Activated T-cell treated with anti-CD3 and anti-CD28 coated beads for 4 hours (primary cell): ENCODE results near the gene KCNQ1.

Source experiments
- DNase-seq: peaks from one replicate; pipeline ENCODE4 v3.0.0-alpha.2; 2020

KCNQ1 gene

DNA sequence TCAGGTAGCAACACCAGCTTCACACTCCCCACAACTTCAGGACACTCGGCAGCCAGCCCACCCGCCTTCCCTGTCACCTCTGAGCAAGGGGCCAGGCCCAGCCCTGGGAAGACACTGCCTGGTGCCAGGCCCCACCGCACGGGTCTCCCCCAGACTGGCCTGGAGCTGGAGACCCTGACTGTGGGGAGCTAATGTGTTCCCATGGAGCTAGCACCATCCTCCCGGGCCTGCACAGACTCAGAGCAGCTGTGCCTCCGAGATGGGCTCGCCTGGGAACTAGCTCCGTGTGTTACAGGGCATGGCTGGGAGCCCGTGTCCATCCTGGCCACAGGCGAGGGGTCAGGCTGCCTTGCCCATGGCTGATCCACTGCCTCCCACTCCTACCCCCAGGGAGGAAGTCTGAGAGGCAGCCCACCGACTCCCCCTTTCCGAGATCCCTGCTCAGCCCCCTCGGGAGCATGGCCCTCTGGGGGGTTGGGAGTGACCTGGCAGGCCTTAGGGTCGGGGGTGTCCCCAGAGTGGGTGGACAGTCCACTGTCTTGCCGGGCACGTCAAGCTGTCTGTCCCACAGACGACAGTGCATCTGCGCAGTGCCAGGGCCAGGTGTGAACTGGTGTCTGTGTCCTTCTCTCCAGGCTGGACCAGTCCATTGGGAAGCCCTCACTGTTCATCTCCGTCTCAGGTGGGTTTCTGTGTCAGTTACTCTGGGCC, 331.7 kb downstream of the KCNQ1 start:
- DNase-seq, result no peak

- DNase-seq, result no peak
Observed at GRCh38 chr11:2777386-2777785, 332.6 kb downstream of the KCNQ1 start.

- no peak for DNase-seq
Observed at GRCh38 chr11:2777871-2778629, 333.2 kb downstream of the KCNQ1 start.

DNA sequence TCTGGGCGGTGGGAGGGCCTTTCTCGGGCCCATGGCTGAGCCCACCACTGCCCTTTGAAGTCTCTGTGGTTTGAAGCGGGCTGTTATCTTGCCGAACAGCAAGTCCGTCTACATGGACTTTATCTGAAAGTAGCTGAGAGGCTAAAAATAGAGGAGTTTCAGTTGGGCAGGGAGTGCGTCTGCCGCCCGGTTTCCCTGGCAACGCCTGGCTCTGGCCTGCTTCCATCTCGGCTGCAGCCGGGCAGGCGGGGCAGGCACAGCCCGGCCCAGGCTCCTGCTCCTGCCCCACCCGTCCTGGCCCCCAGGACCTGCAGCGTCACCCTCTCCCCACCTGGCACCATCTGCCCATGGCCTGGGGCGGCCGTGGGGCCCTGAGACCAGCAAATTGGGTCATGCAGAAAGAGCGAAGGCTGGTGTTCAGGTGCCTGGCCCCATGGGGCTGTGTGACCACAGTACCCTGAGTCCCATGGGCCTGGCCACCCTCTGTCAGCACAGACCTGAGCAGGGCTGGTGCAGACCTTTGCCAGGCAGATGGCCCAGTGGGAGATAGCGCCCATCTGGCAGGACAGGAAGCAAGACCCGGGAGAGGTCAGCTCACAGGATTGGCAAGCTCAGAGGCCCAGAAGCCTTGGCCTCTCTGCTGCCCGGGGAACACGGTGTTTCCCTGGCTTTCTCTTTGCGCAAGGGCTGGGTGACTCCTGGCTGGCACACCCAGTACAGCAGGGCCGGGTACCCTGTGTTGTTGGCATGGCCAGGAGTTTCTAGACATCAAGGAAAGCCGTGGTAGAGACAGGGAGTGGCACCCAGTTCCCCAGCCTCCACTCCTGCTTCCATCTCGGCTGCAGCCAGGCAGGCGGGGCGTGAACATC, 334.1 kb downstream of the KCNQ1 start:
- no peak for DNase-seq

DNA sequence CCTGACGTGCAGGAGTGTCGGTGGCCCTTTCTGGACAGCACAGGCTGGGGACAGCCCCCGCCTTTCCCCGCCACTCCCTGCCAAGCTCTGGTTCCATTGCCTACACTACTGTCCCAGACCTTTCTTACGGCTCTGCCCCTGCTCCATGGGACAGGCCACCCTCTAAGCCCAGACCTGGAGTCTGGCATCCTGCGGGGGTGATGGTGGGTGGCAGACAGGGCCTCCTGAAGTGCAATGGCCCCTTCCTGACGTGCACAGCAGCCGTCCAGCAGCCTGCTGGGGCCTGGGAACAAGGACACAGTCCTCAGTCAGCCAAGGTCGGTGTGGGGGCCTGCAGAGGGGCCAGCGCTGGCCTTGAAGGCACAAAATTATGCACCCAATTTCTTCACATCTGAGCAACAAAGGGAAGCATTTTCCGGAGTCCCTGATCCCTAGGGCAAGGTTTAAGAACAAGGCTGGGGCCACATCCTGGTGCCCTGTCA, 334.7 kb downstream of the KCNQ1 start:
- no peak for DNase-seq

- no peak for DNase-seq
Observed at GRCh38 chr11:2779981-2780849, 335.4 kb downstream of the KCNQ1 start.

DNA sequence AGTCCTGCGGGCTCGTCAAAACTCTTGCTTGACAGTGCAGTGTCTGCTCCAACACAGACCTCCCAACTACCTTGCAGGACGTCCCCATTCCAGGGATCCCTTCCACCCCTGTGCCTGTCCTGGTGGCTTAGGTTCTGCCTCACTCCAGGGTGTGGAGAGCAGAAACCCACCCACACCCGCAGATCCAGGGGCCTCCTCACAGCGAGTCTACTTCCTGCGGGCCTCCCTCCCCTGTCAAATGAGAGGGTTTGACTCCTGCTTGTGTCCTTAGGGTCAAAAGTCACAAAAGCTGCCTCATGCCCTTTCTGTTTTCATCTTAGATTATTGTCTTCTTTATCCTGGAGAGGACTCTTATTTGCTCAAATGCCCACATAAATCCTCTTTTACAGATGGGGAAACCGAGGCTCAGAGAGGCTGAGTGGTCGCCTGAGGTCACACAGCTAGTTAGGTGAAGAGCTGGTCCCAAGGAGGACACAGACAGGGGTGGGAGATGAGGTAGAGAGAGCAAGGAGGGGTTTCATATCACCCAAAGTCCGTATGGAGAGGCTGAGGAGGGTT, 336.1 kb downstream of the KCNQ1 start:
- no peak for DNase-seq

- no peak for DNase-seq
Observed at GRCh38 chr11:2781408-2782274, 336.8 kb downstream of the KCNQ1 start.

GRCh38 chr11:2782769-2783168, 338.0 kb downstream of the KCNQ1 start:
- no peak for DNase-seq

DNA sequence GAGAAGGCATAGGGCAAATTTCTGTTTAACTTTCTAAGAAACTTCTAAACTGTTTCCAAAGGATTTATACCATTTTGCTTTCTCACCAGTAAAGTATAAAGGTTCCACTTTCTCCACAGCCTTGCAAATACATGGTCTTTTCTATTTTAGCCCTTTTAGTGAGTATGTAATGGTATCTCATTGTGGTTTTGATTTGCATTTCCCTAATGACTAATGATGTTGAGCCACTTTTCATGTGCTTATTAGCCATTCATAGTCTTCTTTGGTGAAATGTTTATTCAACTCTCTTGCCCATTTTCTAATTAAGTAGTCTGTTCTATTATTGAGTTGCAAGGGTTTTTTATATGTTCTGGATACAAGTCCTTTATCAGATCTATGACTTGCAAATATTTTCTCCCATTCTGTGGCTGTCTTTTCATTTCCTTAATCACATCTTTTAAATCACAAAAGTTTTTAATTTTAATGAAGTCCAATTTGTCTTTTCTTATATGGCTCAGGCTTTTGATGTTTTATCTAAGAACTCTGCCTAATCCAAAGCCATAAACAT, 338.8 kb downstream of the KCNQ1 start:
- DNase-seq, result no peak

DNA sequence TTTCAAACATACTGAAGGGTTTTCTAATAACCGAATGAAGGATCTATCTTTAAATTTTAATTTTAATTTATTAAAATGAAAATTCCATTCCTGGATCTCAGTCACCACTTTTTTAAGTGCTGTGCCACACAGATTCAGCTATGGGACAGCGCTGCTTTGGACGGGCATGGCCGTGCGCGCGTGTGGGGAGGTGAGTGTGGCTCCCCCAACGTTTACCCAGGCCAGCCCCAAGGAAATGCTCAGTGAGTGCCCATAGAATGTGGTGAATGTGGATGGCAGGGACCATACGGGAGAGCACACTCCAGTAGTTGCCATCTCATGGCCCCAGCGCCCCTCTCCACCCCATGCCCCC, 343.0 kb downstream of the KCNQ1 start:
- DNase-seq, result no peak

- no peak for DNase-seq
Observed at GRCh38 chr11:2788168-2789071, 343.6 kb downstream of the KCNQ1 start.

DNA sequence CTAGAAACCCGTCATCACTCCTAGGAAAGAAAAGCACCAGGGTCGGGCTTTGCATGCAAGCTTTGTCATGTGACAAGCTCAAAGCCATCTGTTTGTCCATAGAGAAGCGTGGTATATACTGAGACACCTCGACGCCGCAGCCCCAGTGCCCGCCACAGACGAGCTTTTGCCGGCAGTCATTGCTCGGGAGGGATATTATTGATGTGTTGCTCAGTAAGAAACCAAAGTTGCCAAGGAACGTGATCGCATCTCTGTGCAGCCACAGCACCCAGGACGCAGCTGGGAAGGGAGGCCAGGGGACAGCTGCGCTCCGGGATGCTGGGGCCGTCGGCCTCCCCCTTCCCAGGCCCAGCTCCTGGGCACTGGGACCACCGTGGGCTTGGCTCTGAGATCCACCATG, 344.5 kb downstream of the KCNQ1 start:
- DNase-seq, result no peak

GRCh38 chr11:2789791-2790567, 345.2 kb downstream of the KCNQ1 start:
- no peak for DNase-seq

DNA sequence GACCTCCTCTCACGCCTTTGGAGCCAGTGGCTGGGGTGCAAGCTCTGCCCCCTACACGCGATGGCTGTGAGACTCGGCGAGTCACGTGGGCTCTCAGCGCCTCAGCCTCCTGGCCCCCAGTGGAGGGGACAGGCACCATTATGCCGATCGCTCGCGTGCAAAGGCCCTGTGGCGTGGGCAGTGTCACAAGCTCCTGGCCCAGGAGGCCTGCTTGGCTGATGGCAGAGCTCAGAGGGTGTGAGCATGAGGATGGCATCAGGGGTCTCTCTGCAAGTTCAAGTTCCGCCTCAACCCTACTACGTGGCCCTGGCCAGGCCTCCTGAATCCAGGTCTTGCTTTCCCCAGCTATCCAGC, 345.7 kb downstream of the KCNQ1 start:
- no peak for DNase-seq

DNA sequence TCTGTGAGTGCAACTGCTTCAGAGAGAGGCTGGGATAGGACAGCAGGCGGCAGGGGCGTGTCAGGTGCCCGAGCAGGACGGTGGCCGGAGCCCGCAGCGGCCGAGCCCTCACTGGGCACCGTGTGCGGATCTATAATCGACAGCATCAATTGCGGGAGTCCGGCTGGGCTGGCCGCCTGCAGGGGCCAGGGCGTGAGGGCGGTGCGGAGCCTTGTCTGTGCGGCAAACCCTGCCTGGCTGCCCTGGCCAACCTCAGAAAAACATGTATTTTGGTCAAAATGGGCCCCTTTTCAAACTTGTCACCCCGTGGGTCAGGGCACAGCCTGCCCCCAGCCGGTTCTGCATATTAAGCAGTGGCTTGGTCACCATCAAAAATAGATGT, 346.3 kb downstream of the KCNQ1 start:
- no peak for DNase-seq

DNA sequence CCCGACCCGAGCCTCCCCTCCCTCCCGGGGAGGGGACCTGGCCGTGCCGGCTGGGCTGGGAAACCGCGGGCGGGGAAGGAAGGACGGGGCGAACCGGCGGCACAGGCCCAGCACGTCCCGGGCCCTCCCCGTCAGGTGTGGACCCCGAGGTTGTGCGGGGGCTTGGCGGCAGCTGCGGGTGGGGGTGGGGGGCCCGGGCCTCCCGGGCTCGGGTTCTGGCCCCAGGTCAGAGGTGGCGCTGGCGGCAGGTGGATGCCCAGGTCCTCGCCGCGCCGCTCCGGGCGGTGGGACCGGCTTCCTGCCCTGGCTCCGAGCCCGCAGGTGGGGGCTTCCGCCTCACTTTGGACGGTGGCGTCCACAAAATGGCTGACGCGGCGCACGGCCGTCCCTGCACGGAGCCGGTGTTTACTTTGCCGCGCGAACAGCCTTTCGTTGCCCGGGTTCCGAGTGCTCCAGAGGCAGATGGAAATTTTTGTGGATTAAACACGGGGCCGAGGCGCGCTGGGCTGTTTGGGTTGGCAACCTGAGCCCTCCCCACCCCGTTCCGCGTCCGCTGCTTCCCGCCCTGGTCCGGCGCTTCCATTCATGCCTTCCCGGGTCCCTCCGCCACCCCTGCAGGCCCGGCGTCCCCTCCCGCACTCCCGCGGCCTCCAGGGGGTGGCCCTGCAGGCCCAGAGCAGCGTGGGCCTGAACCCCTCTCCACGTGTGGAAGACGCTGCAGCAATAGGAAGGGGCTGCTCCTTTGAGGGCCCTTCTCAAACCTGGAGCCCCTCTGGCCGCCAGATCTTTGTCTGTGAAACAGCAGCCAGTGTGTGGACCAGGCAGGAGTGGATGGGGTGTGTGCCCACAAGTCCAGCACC, 346.9 kb downstream of the KCNQ1 start:
- no peak for DNase-seq
